ENCODE measurements around the gene LRRN2.
A peak's percentile ranks its signal among the peaks of the same experiment; 100 is the strongest.

LRRN2 gene

DNA sequence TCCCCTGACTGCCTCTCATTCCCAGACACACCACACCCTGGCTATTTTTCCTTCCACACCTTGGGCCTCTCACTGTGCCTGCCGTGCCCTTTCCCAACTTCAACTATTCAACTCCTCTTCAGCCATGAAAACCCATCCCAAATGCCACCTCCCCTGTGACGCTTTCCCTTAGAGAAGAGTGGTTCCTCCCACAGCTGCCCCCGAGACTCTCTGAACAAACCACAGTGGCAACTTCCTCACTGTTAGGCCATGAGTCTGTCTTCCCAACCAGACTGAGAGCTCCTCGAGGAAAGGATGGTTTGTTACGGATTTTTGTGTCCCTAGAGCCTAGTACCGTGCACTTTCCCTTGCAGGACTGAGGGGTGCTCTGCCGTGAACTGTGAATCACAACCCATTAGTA lies 59.2 kb downstream of the LRRN2 start:
- DNase-seq, result no peak

DNA sequence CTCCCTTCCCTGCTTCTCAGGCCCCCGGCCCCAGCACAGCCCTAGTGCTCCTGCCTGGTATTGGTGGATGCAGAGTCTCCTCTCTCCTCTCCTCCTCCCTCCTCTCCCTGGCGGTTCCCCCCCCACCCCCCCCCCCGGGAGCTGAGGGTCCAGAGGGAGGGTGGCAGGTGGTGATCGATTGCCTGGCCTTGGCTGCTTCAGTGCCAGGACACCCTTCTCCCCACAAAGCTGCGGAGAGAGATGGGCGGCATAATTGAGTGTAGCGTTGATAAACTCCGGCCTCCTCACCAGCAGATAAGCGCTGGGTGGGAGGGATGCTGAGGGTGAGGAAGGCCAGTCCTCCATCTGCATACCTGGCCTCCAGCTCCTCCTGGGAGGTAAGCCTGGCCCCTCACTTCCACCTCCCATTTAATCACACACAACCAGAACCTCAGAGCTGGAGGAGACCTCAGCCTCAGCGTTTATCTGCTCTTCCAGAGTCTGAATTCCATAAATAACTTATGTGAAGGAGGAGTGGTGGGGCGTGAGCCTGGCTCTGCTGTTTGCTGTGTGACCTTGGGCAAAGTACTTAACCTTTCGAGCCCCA lies 60.8 kb downstream of the LRRN2 start:
- no peak for DNase-seq

- peak; percentile 4 for DNase-seq
These were observed 61.6 kb downstream of the LRRN2 start for GRCh38 chr1:204623894-204624361.

- DNase-seq, result no peak
These were observed 62.1 kb downstream of the LRRN2 start for GRCh38 chr1:204623365-204623893.

GRCh38 chr1:204621996-204622395 lies 63.5 kb downstream of the LRRN2 start:
- no peak for DNase-seq

DNA sequence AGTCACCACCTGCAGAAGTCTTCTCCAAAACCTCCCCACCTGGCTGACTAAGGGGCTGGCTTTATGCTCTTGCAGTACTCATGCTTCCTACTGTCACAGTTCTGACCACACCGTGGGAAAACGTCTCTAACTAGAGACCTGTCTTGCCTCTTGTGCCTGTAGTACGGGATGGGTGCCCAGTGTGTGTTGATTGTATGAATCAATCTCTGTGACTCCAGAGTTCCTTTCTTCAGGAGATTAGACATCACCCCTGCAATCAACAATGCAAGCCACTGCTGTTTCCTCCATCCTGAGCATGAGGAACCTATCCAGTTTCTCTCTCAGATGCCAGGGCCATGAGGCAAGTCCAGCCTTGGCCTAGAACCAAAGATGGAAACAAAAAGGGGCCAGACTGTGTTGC lies 64.1 kb downstream of the LRRN2 start:
- DNase-seq, result no peak

DNA sequence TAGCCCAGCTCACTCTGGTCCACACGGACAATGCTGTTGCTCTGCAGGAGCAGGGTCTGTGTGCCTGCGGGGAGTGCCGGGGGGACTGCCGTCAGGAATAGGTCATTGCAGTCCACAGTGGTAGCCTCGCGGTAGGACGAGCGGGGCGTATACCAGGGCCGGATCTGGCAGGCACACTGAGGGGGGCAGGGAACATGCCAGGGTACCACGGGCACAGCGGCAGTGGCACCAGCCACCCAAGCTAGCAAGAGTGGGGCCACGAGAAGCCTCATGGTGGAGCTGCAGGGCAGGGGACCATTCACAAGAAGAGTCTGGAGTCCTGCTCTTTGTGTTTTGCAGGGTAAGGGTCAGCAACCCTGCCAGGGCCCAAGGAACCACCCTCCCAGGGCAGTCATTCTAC lies 65.8 kb downstream of the LRRN2 start:
- no peak for DNase-seq

DNA sequence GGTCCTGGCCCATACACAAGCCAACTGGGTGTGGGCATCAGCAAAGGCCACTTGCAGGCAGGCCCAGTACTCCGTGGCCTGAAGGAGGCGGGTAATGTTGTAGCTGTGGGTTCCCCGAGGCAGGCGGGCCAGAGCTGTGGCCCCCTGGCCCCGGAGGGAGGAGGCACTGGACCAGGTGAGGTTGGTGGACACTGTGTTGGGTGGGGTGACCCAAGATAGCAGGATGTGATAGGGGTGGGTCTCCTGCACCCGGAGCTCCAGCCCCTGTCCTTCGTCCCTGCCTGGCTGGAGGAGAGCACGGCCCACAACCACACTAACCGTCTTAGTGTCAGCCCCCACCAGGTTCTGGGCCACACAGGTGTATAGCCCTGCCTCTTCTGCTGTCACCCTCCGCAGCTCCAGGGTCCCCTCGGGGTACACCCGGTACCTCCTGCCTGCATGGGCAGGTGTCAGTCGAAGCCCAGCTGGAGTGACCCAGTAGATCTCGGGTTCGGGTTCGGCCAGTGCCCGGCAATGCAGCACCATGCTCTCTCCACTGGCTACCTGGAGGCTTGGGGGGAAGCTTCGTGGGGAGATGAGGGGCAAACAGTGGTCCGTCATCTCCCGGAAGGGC lies 67.3 kb downstream of the LRRN2 start:
- DNase-seq, result no peak

DNA sequence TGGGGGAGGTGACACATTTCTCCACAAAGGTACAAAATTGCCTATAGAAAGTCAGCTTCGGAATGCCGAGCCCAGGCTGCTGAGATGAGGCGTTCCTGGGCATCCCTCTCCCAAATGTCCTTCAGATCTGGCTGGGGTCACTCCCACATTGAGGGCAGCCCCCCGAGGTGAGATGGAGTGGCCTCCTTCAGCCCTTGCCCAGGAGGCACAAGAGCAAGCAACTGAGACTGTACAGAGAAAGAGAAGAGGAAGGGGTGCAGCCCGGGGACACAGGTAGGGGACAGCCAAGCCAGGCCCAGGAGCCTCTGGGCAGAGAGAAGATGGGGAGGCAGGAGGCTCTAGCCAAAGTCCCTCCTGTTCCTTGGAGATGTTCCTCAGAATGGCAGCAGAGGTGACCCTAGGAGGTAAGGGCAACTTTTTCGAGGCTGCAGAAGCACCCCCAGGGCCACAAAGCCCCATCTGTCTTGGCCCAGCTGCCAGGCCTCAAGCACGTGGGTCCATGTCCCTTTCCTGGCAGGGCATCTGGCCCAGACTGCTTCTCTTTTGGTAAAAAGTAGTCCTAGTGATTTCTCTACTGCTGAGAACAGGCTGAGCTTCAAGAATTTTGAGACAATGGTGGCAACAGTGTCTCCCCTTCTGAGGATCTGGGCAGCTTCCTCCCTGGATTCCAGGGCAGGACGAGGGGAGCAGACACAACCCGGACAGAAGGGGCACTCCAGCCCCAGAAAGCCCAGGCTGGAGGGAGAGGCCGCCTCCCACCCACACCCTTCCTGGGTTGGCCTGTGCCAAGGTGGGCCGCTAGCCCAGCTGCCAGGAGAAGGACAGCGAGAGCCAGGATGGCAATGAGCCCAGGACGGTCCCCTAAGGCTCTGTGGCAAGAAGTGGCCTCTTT lies 68.0 kb downstream of the LRRN2 start:
- DNase-seq, result no peak

DNA sequence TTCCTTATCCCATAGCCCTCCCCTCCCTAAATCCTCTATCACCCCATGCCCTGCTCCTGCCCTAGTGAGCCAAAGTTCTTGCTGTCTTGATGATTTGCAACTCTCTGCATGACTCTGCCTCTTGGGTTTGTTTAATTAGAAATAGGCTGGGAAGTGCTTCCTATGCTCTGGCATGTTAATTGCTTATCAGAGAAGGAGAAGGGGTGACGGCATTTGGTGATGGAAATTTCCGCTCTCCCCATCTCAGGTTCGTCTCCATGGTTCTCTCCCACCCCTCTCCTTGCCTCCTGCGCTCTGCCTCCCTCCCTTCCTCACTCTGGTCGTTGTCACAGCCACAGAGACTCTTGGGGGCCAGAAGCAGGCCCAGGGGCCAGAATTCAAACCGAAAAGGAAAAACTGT lies 68.9 kb downstream of the LRRN2 start:
- DNase-seq, result no peak

GRCh38 chr1:204615881-204616280 lies 69.7 kb downstream of the LRRN2 start:
- no peak for DNase-seq

- no peak for DNase-seq
These were observed 71.9 kb downstream of the LRRN2 start for GRCh38 chr1:204613636-204614035.

GRCh38 chr1:204612326-204612725 lies 73.2 kb downstream of the LRRN2 start:
- no peak for DNase-seq

DNA sequence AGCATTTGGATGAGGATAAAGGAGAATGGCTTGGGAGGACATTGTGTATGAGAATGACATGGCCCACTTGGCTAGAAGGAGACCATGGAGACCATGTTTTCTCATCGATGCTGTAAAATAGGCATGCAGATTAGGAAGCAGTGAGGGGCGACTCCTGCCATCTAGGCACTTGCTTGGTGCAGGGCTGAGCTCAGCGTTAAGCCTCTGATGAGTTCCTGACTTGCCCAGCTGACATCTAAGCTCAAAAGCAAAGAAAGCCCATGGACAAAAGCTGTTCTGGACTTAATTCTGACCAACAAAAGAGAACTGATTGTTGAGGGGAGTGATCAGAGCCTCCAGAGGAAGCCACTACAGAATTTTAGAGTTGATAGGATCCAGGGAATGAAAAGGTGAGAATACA lies 74.5 kb downstream of the LRRN2 start:
- no peak for DNase-seq

DNA sequence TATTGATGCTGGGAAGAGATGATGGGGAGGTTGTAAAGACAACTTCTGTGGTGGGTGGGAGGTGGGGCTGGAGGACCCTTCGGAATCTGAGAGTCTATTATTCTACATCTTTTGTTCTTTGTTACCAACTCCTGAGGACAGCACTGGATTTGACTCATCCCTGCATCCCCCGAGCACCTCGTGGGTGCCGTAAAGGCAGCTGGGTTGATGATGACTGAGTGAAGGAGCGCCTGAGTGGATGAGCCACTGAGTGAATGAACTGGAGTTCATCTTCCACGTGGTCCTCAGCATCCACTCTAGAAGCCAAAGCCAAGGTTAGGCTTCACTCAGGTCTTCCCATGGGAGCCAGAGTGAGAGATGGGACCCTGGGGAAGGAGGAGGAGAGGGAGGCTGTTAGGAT lies 77.6 kb downstream of the LRRN2 start:
- DNase-seq, result no peak

DNA sequence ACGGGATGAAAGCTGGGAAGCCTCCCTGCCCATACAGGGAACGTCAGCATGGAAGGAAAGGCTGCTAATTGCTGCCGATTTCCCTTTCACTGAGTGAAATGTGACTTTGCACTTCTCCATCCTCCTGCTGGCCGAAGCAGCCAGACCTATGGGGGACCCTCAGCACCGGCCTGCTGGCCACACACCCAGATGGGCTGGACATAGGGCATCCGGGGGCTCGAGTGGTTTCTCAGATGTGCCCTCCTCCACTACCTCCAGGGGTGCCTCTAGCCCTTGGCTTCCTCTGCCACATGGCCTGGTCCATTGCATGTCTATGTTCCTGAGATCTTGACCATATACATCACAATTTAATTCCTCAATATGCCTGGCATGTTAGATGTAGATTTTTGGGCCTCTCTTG lies 79.7 kb downstream of the LRRN2 start:
- DNase-seq, result no peak

DNA sequence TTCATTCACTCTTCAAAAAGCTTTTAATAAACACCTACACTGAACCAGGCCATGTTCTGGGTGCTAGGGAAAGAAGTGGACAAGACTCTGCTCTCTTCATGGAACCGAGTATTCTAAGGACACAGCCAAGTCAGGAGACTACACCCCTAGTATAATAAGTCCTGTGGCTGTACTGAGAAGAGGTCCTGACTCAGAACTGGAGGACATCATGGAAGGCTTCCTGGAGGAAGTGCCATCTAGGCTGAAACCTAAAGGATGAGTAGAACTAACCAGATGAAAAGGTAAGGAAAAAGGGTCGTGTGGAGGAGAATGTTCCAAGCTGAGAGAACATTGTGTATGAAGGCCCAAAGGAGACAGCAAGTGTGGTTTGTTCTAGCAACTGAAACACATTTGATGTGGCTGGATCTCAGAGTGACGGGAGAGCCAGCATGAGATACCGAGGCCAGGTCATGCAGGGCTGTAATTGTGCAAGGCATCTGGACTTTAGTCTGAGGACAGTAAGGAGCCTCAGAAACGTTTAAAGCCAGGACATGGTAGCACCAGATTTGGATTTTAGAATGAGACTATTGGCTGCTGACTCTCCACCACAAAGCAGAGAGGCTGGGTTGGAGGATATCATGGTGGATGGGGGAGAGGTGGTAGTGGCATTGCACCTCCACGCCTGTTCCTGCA lies 82.5 kb downstream of the LRRN2 start:
- DNase-seq, result no peak

- no peak for DNase-seq
These were observed 83.4 kb downstream of the LRRN2 start for GRCh38 chr1:204602111-204602579.

GRCh38 chr1:204600968-204601367 lies 84.6 kb downstream of the LRRN2 start:
- no peak for DNase-seq

DNA sequence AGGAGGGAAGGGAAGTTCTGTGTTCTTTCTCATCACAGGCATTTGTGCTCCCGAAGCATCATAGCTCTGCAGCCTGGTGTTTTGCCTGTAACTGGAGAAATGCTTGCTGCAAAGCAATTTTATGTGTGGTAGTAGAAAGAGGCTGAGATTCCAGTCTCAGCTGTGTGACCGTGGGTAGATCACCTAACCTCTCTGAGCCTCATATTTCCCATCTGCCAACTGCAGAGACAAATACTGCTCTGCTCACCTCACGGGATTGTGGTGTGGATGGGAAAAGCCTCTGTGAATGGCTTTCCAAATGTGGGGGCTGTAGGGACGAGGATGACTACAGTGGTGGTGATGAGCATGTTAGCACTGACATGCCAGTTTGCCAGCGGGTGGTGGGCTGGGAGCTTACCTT lies 85.3 kb downstream of the LRRN2 start:
- DNase-seq, result no peak

DNA sequence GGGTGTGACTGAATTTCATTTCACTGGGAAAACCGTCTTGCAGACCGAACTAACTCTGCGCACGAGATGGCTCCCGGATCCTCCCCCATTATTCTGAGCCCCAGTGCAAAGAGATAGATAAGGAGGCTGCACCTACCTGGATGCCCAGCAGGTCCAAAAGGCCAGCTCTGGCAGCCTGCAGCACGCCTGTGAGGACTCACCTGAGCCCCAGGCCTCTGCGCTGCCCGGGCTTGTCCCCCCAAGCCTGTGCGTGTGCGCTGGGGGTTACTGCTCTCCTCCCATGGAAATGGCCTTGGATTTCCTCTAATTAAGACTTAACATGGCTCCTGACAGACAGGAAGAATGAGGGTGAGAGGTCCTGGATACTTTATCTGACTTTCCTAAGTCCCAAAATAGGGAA lies 85.9 kb downstream of the LRRN2 start:
- no peak for DNase-seq

- DNase-seq, result no peak
These were observed 86.4 kb downstream of the LRRN2 start for GRCh38 chr1:204599098-204599497.

DNA sequence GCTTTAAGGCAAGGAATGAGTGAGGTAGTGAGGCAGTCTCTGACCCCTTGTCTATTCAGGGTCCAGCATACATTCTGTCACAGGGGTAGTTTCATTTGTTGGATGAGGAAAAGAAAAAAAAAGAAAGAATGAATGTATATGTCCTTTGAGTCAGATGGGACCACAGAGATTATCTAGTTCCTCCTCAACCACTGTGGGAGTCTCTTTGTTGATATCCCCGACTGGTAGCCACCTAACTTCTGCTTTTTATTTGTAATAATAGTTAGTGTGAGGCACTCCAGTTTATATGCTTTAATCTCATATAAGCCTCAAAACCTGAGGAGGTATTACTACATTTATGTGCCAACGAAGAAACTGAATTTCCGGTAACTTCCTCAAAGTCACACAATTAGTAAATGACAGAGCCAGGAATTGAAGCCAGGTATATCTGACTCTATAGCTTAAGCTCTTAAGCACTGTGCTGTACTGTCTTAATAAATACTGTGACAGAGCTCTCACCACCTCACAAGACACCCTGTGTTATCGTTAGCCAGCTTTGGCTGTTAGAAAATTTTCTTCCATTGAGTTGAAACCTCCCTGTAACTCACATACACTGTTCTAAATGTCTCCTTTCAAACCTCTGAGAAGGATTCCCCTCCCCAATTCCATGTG lies 87.1 kb downstream of the LRRN2 start:
- DNase-seq, result no peak

Measured in CD4-positive, alpha-beta T cell treated with Interferon gamma for 1 hour (primary cell).